ENCODE measurements around the gene GPSM1.

- no peak for TF ChIP-seq CTCF (IDR thresholded peaks at IDR 0.05; ENCODE audit: borderline replicate concordance, extremely low read depth, low read length, poor library complexity, severe bottlenecking)
- no peak for TF ChIP-seq EZH2 (IDR thresholded peaks at IDR 0.05; ENCODE audit: borderline replicate concordance, low read depth, low read length, severe bottlenecking)
Measured at GRCh38 chr9:136311051-136312008, 16.0 kb upstream of the GPSM1 start.

Data from DND-41 (cell line).